ENCODE measurements around the gene SERPINA9.

Gene SERPINA9

DNA sequence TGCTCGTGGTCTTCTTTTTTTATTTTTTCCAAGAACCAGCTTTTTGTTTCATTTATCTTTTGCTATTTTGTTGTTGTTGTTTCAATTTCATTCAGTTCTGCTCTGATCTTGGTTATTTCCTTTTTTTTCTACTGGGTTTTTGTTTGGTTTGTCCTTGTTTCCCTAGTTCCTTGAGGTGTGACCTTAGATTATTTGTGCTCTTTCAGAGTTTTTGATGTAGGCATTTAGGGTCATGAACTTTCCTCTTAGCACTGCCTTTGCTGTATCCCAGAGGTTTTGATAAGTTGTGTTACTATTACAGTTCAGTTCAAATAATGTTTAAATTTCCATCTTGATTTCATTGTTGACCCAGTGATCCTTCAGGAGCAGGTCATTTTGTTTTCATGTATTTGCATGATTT lies 20.1 kb downstream of the SERPINA9 start:
- H3K4me1 ChIP-seq = no peaks in the 10 kb centered on the region
- no peak overlapping the region for H3K27ac ChIP-seq
- H3K9me3 ChIP-seq (ENCODE audit: control insufficient read depth, low read length) = no peaks in the 10 kb centered on the region
- H3K79me2 ChIP-seq = no peaks in the 10 kb centered on the region
- H3K4me3 ChIP-seq (ENCODE audit: low read depth, low read length) = no peak overlapping the region
- no peak overlapping the region for H3K4me2 ChIP-seq (ENCODE audit: low read length)
- TF ChIP-seq, protein P1, sequence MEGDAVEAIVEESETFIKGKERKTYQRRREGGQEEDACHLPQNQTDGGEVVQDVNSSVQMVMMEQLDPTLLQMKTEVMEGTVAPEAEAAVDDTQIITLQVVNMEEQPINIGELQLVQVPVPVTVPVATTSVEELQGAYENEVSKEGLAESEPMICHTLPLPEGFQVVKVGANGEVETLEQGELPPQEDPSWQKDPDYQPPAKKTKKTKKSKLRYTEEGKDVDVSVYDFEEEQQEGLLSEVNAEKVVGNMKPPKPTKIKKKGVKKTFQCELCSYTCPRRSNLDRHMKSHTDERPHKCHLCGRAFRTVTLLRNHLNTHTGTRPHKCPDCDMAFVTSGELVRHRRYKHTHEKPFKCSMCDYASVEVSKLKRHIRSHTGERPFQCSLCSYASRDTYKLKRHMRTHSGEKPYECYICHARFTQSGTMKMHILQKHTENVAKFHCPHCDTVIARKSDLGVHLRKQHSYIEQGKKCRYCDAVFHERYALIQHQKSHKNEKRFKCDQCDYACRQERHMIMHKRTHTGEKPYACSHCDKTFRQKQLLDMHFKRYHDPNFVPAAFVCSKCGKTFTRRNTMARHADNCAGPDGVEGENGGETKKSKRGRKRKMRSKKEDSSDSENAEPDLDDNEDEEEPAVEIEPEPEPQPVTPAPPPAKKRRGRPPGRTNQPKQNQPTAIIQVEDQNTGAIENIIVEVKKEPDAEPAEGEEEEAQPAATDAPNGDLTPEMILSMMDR (IDR thresholded peaks at IDR 0.05) = no peak
- no peak overlapping the region for H3K9ac ChIP-seq
- H2AFZ ChIP-seq = no peak overlapping the region
- H3K36me3 ChIP-seq (ENCODE audit: control insufficient read depth, insufficient read depth, low read length) = no peaks in the 10 kb centered on the region
- H3K27me3 ChIP-seq (ENCODE audit: control insufficient read depth, insufficient read depth, low read length) = no peaks in the 10 kb centered on the region

DNA sequence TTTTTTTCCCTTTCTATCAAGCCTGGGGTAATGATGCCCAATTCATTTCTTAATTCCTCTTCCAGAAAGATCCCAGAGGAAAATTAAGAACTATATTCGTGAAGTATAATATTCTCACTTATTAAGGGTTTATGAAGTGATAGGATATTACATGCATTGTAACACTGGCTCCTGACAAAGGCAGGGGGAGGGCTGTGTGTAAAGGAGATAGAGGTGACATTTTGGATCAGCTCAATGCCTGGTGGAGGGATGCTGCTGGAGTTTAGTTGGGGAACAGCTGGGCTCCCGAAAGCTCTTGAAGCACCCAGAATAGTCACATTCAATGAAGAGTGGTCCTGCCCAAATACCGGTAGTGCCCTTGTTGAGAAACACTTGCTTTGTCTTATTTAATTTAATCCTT lies 24.2 kb downstream of the SERPINA9 start:
- TF ChIP-seq, protein P1 (IDR thresholded peaks at IDR 0.05) = no peak
- no peak overlapping the region for H3K9ac ChIP-seq
- no peak overlapping the region for H2AFZ ChIP-seq
- H3K9me3 ChIP-seq (ENCODE audit: control insufficient read depth, low read length) = no peaks in the 10 kb centered on the region
- no peaks in the 10 kb centered on the region for H3K36me3 ChIP-seq (ENCODE audit: control insufficient read depth, insufficient read depth, low read length)
- no peak overlapping the region for H3K4me3 ChIP-seq (ENCODE audit: low read depth, low read length)
- H3K27me3 ChIP-seq (ENCODE audit: control insufficient read depth, insufficient read depth, low read length) = no peaks in the 10 kb centered on the region
- no peak overlapping the region for H3K4me2 ChIP-seq (ENCODE audit: low read length)
- no peaks in the 10 kb centered on the region for H3K79me2 ChIP-seq
- H3K4me1 ChIP-seq = peaks cover 2% of the 10 kb centered on the region
- H3K27ac ChIP-seq = no peak overlapping the region

DNA sequence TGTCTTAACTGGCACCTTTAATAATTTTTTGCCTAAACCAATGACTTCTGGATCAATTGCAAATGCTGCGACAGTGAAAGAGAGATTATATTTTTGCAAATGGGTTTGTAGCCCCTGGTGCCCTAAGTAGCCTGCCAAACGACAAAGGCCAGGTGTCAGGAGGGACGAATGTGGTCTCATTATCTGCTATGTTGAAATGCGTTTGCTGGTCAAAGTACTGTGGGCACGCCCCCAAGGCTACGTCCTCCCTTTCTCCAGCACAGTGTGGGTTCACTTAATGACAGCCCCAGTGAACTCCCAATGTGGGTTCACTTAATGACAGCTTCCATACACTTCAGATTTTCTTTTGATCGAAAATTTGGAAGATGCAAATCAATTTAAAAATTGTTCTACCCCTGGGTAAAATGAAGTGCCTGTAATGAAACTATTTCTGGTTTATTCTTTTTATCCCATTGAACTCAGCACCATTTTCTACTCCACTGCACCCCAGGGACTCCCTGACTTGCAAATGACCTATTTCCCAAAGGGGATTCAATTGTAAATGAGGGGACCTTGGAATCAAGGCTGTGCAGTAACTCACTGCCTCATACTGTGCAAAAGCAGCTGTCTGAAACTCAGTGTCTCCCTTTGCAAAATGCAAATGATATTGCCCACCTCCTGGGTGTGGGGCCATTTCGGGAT lies 24.8 kb downstream of the SERPINA9 start:
- Histone ChIP-seq H3K4me3 (ENCODE audit: low read depth, low read length) (no peak overlapping the region), H3K9ac (no peak overlapping the region), H3K27me3 (ENCODE audit: control insufficient read depth, insufficient read depth, low read length) (no peaks in the 10 kb centered on the region), H3K36me3 (ENCODE audit: control insufficient read depth, insufficient read depth, low read length) (no peaks in the 10 kb centered on the region), H3K9me3 (ENCODE audit: control insufficient read depth, low read length) (no peaks in the 10 kb centered on the region), H3K4me2 (ENCODE audit: low read length) (no peak overlapping the region), H3K79me2 (no peaks in the 10 kb centered on the region), H2AFZ (no peak overlapping the region), H3K27ac (no peak overlapping the region), H3K4me1 (peaks cover 2% of the 10 kb centered on the region)
- TF ChIP-seq, protein P1 (IDR thresholded peaks at IDR 0.05) = no peak

DNA sequence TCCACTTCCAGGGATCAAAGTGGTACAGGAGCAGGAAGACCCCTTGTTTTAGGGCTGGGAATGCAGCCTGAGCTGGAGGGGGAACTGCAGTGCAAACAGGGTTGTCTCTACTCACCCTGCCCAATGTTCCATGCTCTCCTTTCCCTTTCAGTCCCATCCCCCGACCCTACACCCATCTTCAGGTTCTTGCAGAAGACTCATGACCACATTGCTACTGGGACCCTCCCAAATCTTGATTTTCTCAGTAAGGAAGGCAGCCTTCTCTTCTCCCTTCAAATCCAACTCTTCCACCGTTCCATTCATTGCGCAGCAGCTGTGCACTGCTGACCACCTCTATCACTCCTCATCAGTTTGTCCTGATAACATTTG lies 25.3 kb downstream of the SERPINA9 start:
- Histone ChIP-seq H3K27me3 (ENCODE audit: control insufficient read depth, insufficient read depth, low read length) (no peaks in the 10 kb centered on the region), H3K4me3 (ENCODE audit: low read depth, low read length) (no peak overlapping the region), H3K79me2 (no peaks in the 10 kb centered on the region), H3K27ac (no peak overlapping the region), H3K9ac (no peak overlapping the region), H3K36me3 (ENCODE audit: control insufficient read depth, insufficient read depth, low read length) (no peaks in the 10 kb centered on the region), H3K9me3 (ENCODE audit: control insufficient read depth, low read length) (no peaks in the 10 kb centered on the region), H3K4me2 (ENCODE audit: low read length) (no peak overlapping the region), H3K4me1 (peaks cover 2% of the 10 kb centered on the region), H2AFZ (no peak overlapping the region)
- TF ChIP-seq, protein P1 (IDR thresholded peaks at IDR 0.05) = no peak

DNA sequence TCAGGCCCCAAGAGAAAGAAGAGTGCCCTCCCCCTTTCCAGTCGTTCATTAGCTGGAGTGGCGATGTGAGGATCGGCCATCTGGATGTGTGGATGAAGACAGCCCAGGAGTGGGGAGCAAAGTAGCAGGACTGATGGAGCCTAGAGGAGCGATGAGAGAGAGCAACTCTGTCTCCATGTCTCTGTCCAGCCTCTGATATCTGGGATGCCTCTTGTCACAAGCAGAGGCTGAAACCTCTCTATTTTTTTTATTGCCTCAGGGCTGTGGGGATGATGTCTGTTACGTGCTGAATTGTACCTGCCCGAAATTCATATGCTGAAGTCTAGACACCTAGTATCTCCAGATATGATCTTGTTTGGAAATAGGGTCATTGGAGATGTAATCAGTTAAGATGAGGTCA lies 26.1 kb downstream of the SERPINA9 start:
- H3K4me3 ChIP-seq (ENCODE audit: low read depth, low read length) = no peak overlapping the region
- H3K36me3 ChIP-seq (ENCODE audit: control insufficient read depth, insufficient read depth, low read length) = no peaks in the 10 kb centered on the region
- no peaks in the 10 kb centered on the region for H3K79me2 ChIP-seq
- H3K9ac ChIP-seq = no peak overlapping the region
- no peaks in the 10 kb centered on the region for H3K9me3 ChIP-seq (ENCODE audit: control insufficient read depth, low read length)
- TF ChIP-seq, protein P1 (IDR thresholded peaks at IDR 0.05) = no peak
- H2AFZ ChIP-seq = no peak overlapping the region
- peaks cover 2% of the 10 kb centered on the region for H3K4me1 ChIP-seq
- no peaks in the 10 kb centered on the region for H3K27me3 ChIP-seq (ENCODE audit: control insufficient read depth, insufficient read depth, low read length)
- no peak overlapping the region for H3K27ac ChIP-seq
- H3K4me2 ChIP-seq (ENCODE audit: low read length) = no peak overlapping the region
